ACC112 (cell line): ENCODE data around the gene PDK2.
"Not testable (repeated sequence)": the region's sequence is repeated elsewhere in the genome, so short reads cannot be mapped to it uniquely, and the experiment has no call there.

Experiments
- H2AFZ ChIP-seq: fragments of 200-600 bp; sonication (generic); one replicate; pipeline ENCODE4 v1.6.0; 2017; ENCODE audit warnings: antibody characterized with exemption, low read length; ENCODE audit not compliant: unreplicated experiment
- H3K27ac ChIP-seq: fragments of 200-600 bp; sonication (generic); 2 replicates; pipeline ENCODE4 v1.5.1; 2014; ENCODE audit warnings: low read depth, mild to moderate bottlenecking, antibody characterized with exemption, low read length, moderate library complexity
- H3K27me3 ChIP-seq: fragments of 200-600 bp; sonication (generic); 2 replicates; pipeline ENCODE4 v1.6.1; 2014; ENCODE audit warnings: mild to moderate bottlenecking, antibody characterized with exemption, low read length, moderate library complexity, mixed read lengths; ENCODE audit not compliant: insufficient read depth
- H3K36me3 ChIP-seq: fragments of 200-600 bp; sonication (generic); 2 replicates; pipeline ENCODE4 v1.6.1; 2016; ENCODE audit warnings: mild to moderate bottlenecking, antibody characterized with exemption, low read length, moderate library complexity, mixed read lengths; ENCODE audit not compliant: insufficient read depth
- H3K4me1 ChIP-seq: fragments of 200-600 bp; sonication (generic); one replicate; pipeline ENCODE4 v1.6.1; 2016; ENCODE audit warnings: low read length, mixed read lengths; ENCODE audit not compliant: insufficient read depth, unreplicated experiment, control insufficient read depth
- H3K4me3 ChIP-seq: fragments of 200-600 bp; sonication (generic); 2 replicates; pipeline ENCODE4 v1.5.1; 2014; ENCODE audit warnings: mild to moderate bottlenecking, low read depth, low read length
- H3K79me2 ChIP-seq: fragments of 200-600 bp; sonication (generic); one replicate; pipeline ENCODE4 v1.6.0; 2016; ENCODE audit warnings: low read length; ENCODE audit not compliant: control insufficient read depth, unreplicated experiment, insufficient read depth

The PDK2 gene

GRCh38 chr17:50058296-50058953 is 36.7 kb upstream of the PDK2 start:
- Histone ChIP-seq H3K4me1 (peaks cover 73% of the 10 kb centered on the region), H3K27ac (peak overlapping the region; percentile 98), H2AFZ (no peak overlapping the region), H3K4me3 (peak overlapping the region; percentile 82), H3K27me3 (no peaks in the 10 kb centered on the region), H3K36me3 (peaks cover 11% of the 10 kb centered on the region; the same call in 1 of the 2 replicates), H3K79me2 (peaks cover 88% of the 10 kb centered on the region)

GRCh38 chr17:50059256-50059655 is 35.9 kb upstream of the PDK2 start:
- Histone ChIP-seq H3K36me3 (peaks cover 11% of the 10 kb centered on the region; the same call in 1 of the 2 replicates), H3K27me3 (no peaks in the 10 kb centered on the region), H2AFZ (no peak overlapping the region), H3K4me1 (peaks cover 73% of the 10 kb centered on the region), H3K27ac (peak overlapping the region; percentile 98), H3K79me2 (peaks cover 85% of the 10 kb centered on the region), H3K4me3 (peak overlapping the region; percentile 82)

GRCh38 chr17:50059759-50060273 is 35.3 kb upstream of the PDK2 start:
- Histone ChIP-seq H3K79me2 (peaks cover 79% of the 10 kb centered on the region), H3K27me3 (no peaks in the 10 kb centered on the region), H3K4me1 (peaks cover 74% of the 10 kb centered on the region), H3K36me3 (peaks cover 11% of the 10 kb centered on the region; the same call in 1 of the 2 replicates), H3K4me3 (peak overlapping the region; percentile 82), H3K27ac (peak overlapping the region; percentile 98), H2AFZ (no peak overlapping the region)

- Histone ChIP-seq H3K36me3 (peaks cover 16% of the 10 kb centered on the region), H3K4me3 (peak overlapping the region; percentile 82), H2AFZ (no peak overlapping the region), H3K27ac (peak overlapping the region; percentile 98), H3K4me1 (peaks cover 87% of the 10 kb centered on the region), H3K79me2 (peaks cover 79% of the 10 kb centered on the region), H3K27me3 (no peaks in the 10 kb centered on the region)
Measured at GRCh38 chr17:50060951-50061712, 34.0 kb upstream of the PDK2 start.

- Histone ChIP-seq H3K4me1 (peaks cover 92% of the 10 kb centered on the region), H3K27ac (peak overlapping the region; percentile 98), H3K4me3 (peak overlapping the region; percentile 82; the same call in 1 of the 2 replicates), H3K36me3 (peaks cover 20% of the 10 kb centered on the region), H3K79me2 (peaks cover 79% of the 10 kb centered on the region)
- H3K27me3 ChIP-seq, H2AFZ ChIP-seq: not testable (repeated sequence)
Measured at GRCh38 chr17:50061713-50062045, 33.5 kb upstream of the PDK2 start.

GRCh38 chr17:50062293-50063243 is 32.6 kb upstream of the PDK2 start:
- Histone ChIP-seq H3K4me1 (peaks cover 95% of the 10 kb centered on the region), H3K4me3 (peak overlapping the region; percentile 32; the same call in 1 of the 2 replicates), H3K27ac (peak overlapping the region; percentile 98), H3K27me3 (no peaks in the 10 kb centered on the region), H2AFZ (no peak overlapping the region), H3K36me3 (peaks cover 22% of the 10 kb centered on the region), H3K79me2 (peaks cover 79% of the 10 kb centered on the region)

GRCh38 chr17:50063561-50064252 is 31.4 kb upstream of the PDK2 start:
- Histone ChIP-seq H3K27me3 (no peaks in the 10 kb centered on the region), H3K4me1 (peaks cover 84% of the 10 kb centered on the region), H3K79me2 (peaks cover 76% of the 10 kb centered on the region), H2AFZ (no peak overlapping the region), H3K4me3 (no peak overlapping the region), H3K27ac (peak overlapping the region; percentile 98), H3K36me3 (peaks cover 23% of the 10 kb centered on the region)

DNA sequence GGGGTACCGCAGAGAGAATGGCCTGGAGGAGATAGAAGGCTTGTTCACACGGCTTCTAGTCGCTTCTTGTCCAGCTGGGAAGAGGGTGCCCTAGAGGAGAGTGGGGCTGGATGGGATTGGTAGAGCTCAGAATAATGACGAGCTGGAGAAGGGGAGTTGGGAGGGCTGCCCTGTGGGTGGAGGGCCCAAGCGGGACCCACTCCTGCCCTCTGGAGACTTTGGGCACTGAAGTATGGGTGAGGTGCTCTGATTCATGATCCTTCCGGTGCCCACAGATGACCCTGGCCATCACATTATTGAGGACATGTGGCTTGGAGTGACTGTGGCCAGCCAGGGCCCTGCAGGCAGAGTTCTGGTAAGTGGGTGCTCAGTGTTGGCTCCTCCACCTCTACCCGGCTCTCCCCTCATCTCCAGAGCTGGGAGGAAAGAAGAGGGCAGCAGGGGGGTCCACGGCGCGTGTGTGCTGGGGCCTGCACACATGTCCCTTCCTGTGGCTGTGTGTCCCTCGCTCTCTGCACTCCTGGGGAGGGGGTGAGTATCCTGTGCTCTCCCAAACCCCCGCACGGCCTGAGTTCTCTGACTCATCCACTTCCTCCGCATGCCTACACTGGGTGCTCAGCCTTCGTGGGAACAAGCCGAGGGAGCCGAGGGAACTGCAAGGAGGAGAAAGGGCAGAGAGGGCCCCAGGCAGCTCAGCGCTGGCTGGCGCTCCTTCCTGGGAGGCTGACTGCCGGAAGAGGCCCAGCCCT is 30.7 kb upstream of the PDK2 start:
- Histone ChIP-seq H3K4me1 (peaks cover 77% of the 10 kb centered on the region), H3K27me3 (no peaks in the 10 kb centered on the region), H3K36me3 (peaks cover 23% of the 10 kb centered on the region), H3K27ac (peak overlapping the region; percentile 98), H3K4me3 (0 out of 2 replicates have a peak overlapping the region, but pooled peaks have one; percentile 6), H3K79me2 (peaks cover 72% of the 10 kb centered on the region), H2AFZ (no peak overlapping the region)

DNA sequence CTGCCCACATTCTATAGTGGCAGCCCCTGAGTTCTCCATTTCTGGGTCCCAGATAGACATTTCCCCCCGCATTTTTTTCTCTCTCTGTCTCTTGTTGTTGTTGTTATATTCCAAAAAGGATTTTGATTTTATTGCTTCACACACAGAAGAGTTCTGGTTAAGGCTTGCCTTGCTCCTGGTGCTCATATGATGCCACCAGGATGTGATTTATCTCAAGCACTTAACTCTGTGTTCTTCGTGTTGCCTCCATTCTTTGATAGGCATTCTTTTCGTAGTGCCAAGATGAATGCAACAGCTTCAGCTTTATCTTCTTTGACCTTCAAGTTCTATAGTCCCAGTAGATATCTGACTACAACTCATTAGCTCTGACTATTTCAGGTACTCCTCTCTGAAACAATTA is 30.1 kb upstream of the PDK2 start:
- peaks cover 29% of the 10 kb centered on the region for H3K36me3 ChIP-seq
- H3K79me2 ChIP-seq, result peaks cover 71% of the 10 kb centered on the region
- peak overlapping the region; percentile 98 for H3K27ac ChIP-seq
- H3K27me3 ChIP-seq, result no peaks in the 10 kb centered on the region
- peak overlapping the region; percentile 34; the same call in 1 of the 2 replicates for H3K4me3 ChIP-seq
- peaks cover 73% of the 10 kb centered on the region for H3K4me1 ChIP-seq
- H2AFZ ChIP-seq, result no peak overlapping the region
